ENCODE results near the gene HERC3.
"Not testable (repeated sequence)": the region's sequence is repeated elsewhere in the genome, so short reads cannot be mapped to it uniquely, and the experiment has no call there.

Gene HERC3

GRCh38 chr4:88609794-88610193 is 17.5 kb downstream of the HERC3 start:
- not testable (repeated sequence) for DNase-seq

GRCh38 chr4:88610771-88611170 is 18.5 kb downstream of the HERC3 start:
- DNase-seq: peak; percentile 57

- no peak for DNase-seq
Observed at GRCh38 chr4:88613417-88613875, 21.2 kb downstream of the HERC3 start.

- no peak for DNase-seq
Observed at GRCh38 chr4:88614058-88614457, 21.8 kb downstream of the HERC3 start.

- DNase-seq: no peak
Observed at GRCh38 chr4:88616275-88617150, 24.2 kb downstream of the HERC3 start.

- no peak for DNase-seq
Observed at GRCh38 chr4:88618782-88619485, 26.7 kb downstream of the HERC3 start.

- no peak for DNase-seq
Observed at GRCh38 chr4:88619971-88620370, 27.7 kb downstream of the HERC3 start.

GRCh38 chr4:88621763-88622327 is 29.6 kb downstream of the HERC3 start:
- no peak for DNase-seq

GRCh38 chr4:88623097-88623496 is 30.8 kb downstream of the HERC3 start:
- no peak for DNase-seq

- DNase-seq: peak; percentile 29
Observed at GRCh38 chr4:88628746-88629145, 36.5 kb downstream of the HERC3 start.

- DNase-seq: no peak
Observed at GRCh38 chr4:88629826-88630225, 37.5 kb downstream of the HERC3 start.

GRCh38 chr4:88630756-88631155 is 38.5 kb downstream of the HERC3 start:
- no peak for DNase-seq

GRCh38 chr4:88643932-88644331 is 51.7 kb downstream of the HERC3 start:
- DNase-seq: no peak

- DNase-seq: no peak
Observed at GRCh38 chr4:88645994-88646393, 53.7 kb downstream of the HERC3 start.

GRCh38 chr4:88646528-88647280 is 54.4 kb downstream of the HERC3 start:
- no peak for DNase-seq

GRCh38 chr4:88649716-88650115 is 57.4 kb downstream of the HERC3 start:
- no peak for DNase-seq

GRCh38 chr4:88653371-88653946 is 61.2 kb downstream of the HERC3 start:
- no peak for DNase-seq

- no peak for DNase-seq
Observed at GRCh38 chr4:88655226-88655625, 62.9 kb downstream of the HERC3 start.

- peak; percentile 47 for DNase-seq
Observed at GRCh38 chr4:88659055-88659889, 67.0 kb downstream of the HERC3 start.

GRCh38 chr4:88659890-88660208 is 67.6 kb downstream of the HERC3 start:
- no peak for DNase-seq

GRCh38 chr4:88660446-88661294 is 68.4 kb downstream of the HERC3 start:
- peak; percentile 24 for DNase-seq
